ENCODE results near the gene KANSL1. TPM values are rescaled to one million over a fixed set of nuclear protein-coding genes. Genes with fewer than 3 reads are reported as not detected.

KANSL1 gene
- total RNA-seq, 2 donors from 2014 or later = 26.6 to 29.2 TPM

GRCh38 chr17:46121841-46122485 lies 71.3 kb downstream of the KANSL1 start:
- H3K27ac ChIP-seq = peak overlapping the region; percentile 35 to 58

GRCh38 chr17:46121165-46121764 lies 72.0 kb downstream of the KANSL1 start:
- Histone ChIP-seq H3K9me3 (no peaks in the 10 kb centered on the region), H3K4me1 (peaks cover 0 to 88% of the 10 kb centered on the region in 2 donors), H3K27me3 (no peaks in the 10 kb centered on the region), H3K36me3 (no peaks in the 10 kb centered on the region), H3K27ac (peak overlapping the region; percentile 35 to 58), H3K4me3 (no peak overlapping the region)
- no peak for DNase-seq (ENCODE audit: low spot score)
- TF ChIP-seq CTCF (IDR thresholded peaks at IDR 0.05) = no peak

More at GRCh38 chr17:46121841-46122485, 71.3 kb downstream of the KANSL1 start:
- no peaks in the 10 kb centered on the region for H3K9me3 ChIP-seq
- DNase-seq (ENCODE audit: low spot score) = no peak
- H3K4me1 ChIP-seq = peaks cover 0 to 86% of the 10 kb centered on the region in 2 donors
- H3K4me3 ChIP-seq = no peak overlapping the region
- no peak for TF ChIP-seq CTCF (IDR thresholded peaks at IDR 0.05)
- H3K36me3 ChIP-seq = no peaks in the 10 kb centered on the region
- H3K27me3 ChIP-seq = no peaks in the 10 kb centered on the region

GRCh38 chr17:46120537-46120936 lies 72.7 kb downstream of the KANSL1 start:
- TF ChIP-seq CTCF (IDR thresholded peaks at IDR 0.05) = no peak

GRCh38 chr17:46120078-46120477 lies 73.2 kb downstream of the KANSL1 start:
- Histone ChIP-seq H3K4me1 (peaks cover 0 to 84% of the 10 kb centered on the region in 2 donors), H3K9me3 (no peaks in the 10 kb centered on the region), H3K4me3 (no peak overlapping the region), H3K27ac (peak overlapping the region in 1 of 2 donors; percentile 58), H3K27me3 (no peaks in the 10 kb centered on the region), H3K36me3 (no peaks in the 10 kb centered on the region)
- no peak for DNase-seq (ENCODE audit: low spot score)
- no peak for TF ChIP-seq CTCF (IDR thresholded peaks at IDR 0.05)

More at GRCh38 chr17:46120537-46120936, 72.7 kb downstream of the KANSL1 start:
- no peak for DNase-seq (ENCODE audit: low spot score)
- no peaks in the 10 kb centered on the region for H3K36me3 ChIP-seq
- H3K4me3 ChIP-seq = no peak overlapping the region
- H3K27me3 ChIP-seq = no peaks in the 10 kb centered on the region
- peaks cover 0 to 84% of the 10 kb centered on the region in 2 donors for H3K4me1 ChIP-seq
- H3K27ac ChIP-seq = peak overlapping the region; percentile 35 to 58
- H3K9me3 ChIP-seq = no peaks in the 10 kb centered on the region

GRCh38 chr17:46118964-46119363 lies 74.3 kb downstream of the KANSL1 start:
- Histone ChIP-seq H3K4me1 (peaks cover 0 to 87% of the 10 kb centered on the region in 2 donors), H3K27me3 (no peaks in the 10 kb centered on the region), H3K9me3 (no peaks in the 10 kb centered on the region), H3K36me3 (no peaks in the 10 kb centered on the region), H3K27ac (no peak overlapping the region), H3K4me3 (no peak overlapping the region)
- TF ChIP-seq CTCF (IDR thresholded peaks at IDR 0.05) = no peak
- DNase-seq (ENCODE audit: low spot score) = no peak

All from right atrium auricular region (tissue), 2 donors.